Measurements from ENCODE around the gene SMKR1.

The SMKR1 gene

GRCh38 chr7:129489491-129489890 lies 12.8 kb upstream of the SMKR1 start:
- DNase-seq = peak; percentile 87

DNA sequence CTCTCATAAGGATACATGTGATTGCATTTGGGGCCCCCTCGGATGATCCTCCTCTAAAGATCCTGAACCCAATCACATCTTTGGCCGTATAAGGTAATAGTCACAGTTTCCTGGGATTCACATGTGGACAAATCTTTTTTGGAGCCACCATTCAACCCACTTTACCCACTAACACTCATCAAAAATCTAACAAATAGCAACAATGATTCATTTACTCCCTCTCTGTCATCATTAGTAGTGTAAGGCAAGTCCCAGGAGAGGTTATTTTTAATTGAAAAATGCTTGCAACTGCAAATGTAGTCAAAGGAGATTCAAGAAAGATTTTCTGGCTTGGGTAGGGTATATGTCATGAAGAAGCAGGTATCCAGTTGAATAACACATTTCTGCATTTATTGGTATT lies 9.9 kb upstream of the SMKR1 start:
- DNase-seq = peak; percentile 11

GRCh38 chr7:129493555-129493954 lies 8.8 kb upstream of the SMKR1 start:
- peak; percentile 18 for DNase-seq

- DNase-seq = peak; percentile 75
Observed at GRCh38 chr7:129494041-129494440, 8.3 kb upstream of the SMKR1 start.

DNA sequence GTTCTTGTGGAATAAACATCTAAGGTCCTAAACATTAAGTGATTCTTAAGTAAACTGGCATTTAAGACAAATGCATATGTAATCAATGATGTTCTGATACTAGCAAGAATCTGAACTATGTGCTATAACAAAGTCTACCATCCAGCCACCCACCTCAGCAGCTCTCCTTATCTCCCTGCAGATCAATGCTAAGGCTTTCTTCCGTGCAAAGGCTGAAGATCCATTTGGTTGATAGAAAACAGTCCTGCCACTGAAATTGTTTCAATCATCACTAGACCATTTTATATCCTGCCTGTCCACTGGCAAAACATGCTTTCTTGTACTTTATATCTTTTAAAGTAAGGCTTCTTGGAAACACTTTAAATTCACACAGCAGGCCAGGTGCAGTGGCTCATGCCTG lies 6.3 kb upstream of the SMKR1 start:
- no peak for DNase-seq

GRCh38 chr7:129496653-129497052 lies 5.7 kb upstream of the SMKR1 start:
- DNase-seq = no peak

- no peak for DNase-seq
Observed at GRCh38 chr7:129497156-129497555, 5.2 kb upstream of the SMKR1 start.

DNA sequence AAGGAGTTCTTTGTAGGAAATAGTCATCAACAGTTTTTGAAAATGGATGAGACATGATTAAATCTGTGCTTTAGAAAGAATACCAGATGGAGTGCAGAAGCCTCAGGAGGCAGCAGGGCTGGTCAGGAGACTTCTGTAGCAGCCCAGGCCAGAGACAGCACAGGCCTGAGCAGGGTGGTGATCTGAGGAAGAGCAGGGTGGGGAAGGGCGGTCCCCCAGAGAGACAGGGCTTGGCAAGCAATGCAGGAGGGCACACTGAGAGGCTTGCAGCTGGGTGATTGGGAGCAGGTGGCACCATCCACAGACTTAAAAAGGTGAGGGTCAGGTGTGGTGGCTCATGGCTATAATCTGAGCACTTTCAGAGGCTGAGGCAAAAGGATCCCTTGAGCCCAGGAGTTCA lies 4.3 kb upstream of the SMKR1 start:
- DNase-seq = no peak

DNA sequence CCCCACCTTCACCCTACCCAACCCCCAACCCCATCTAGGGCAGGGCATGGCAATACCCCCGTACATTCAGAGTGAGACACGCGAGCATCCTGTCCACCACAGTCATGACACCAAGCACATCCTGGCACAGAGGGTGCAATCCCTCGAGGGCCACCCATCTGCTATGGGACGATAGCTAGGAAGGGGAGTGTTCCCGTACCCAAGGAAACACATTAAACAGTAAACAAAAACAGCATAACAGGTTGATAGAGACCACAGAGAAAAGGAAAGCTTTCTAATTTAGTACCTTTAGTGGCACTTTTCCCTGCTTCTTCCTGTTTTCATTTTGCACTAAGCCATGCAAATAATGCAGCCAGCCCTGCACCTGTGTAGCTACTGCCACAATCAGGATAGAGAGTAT lies 2.3 kb upstream of the SMKR1 start:
- DNase-seq = no peak

DNA sequence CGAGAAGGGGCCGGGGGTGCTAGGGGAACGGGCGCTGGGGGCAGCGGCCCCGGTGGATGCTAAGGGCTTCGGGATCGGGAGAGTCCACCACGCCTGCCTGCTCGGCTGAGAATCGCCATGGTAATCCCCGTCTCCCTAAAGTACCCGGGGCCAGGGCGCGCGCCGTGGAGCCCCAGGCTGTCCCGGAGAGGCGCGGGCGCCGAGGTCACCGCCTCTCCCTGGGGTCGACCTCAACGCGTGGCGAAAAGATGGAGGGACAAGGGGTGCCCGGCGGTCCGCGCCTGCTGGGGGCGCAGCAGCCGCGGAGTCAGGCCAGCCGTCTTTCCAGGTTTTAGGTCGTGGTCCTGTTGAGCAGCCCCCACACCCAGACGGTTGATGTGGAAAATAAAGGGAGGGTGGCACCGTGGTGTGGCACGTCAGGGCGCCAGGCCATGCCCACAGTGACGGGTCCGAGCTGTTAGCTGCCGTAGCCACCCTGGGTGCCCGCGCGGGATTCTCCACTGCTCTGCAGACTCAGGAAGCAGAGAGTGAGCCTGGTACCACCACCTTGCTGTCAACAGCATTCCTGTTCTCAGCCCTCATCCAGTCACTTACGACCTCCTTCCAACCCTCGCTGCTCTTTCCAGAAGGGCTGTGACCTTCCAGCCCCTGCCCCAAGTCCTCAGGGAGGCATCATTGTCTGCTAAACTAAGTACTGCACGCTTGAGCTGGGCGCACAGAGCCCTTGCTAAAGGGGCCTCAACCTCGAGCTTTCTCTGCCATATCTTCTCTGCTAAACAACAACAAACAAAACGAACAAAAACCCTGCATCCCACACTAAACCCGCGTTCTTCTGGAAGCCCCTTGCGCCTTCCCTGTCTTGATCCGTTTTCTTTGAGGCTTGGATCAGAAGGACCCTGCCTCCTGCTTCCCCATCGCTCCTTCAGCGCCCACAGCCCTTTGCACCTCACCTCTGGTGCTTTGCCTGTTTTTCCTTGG lies 666 bp downstream of the SMKR1 start:
- DNase-seq = no peak

DNA sequence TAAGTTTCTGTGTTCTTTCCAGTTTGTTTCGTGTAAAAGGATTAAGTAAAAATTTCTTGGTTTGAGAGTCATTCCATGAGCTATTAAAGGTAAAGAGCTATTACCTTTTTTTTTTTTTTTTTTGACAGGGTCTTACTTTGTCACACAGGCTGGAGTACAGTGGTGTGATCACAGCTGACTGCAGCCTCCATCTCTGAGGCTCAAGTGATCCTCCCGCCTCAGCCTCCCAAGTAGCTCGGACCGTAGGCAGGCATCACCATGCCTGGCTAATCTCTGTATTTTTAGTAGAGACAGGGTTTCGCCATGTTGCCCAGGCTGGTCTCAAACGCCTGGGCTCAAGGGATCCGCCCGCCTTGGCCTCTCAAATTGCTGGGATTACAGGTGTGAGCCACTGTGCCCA lies 1.4 kb downstream of the SMKR1 start:
- DNase-seq = no peak

- DNase-seq = no peak
Observed at GRCh38 chr7:129512192-129512591, 9.9 kb downstream of the SMKR1 start.

DNA sequence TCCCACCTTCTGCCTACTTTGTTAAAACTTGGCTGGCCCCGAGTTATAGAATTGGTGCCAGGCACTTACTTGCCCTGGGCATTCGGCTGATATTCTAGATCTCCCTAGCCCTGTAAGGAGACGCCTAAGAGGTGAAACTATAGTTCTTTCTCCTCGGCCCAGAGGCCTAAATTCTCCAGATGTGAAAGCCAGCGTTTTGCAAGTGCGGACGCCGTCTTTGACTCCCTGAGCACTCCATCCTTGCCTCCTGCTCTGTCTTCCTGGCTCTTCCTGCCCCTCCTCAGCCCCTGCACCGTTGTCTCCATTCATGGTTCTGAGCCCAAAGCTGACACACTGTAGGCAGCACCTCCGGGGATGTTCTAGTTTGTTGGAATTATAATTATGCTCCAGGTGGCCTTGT lies 11.2 kb downstream of the SMKR1 start:
- DNase-seq = no peak

GRCh38 chr7:129514683-129515082 lies 12.4 kb downstream of the SMKR1 start:
- DNase-seq = peak; percentile 56

DNA sequence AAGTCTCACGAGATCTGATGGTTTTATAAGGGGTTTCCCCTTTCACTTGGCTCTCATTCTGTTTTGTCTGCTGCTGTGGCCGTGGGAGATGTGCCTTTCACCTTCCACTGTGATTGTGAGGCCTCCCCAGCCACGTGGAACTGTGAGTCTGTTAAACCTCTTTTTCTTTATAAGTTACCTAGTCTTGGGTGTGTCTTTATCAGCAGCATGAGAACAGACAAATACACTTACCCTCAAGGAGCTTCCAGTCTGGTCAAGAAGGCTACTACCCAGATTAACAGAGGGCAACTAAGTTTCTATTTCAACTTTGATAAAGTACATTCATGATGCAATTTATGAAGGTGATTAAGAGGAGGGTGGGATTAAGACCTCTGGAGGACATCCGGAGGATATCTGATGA lies 13.1 kb downstream of the SMKR1 start:
- DNase-seq = no peak

GRCh38 chr7:129517931-129518330 lies 15.6 kb downstream of the SMKR1 start:
- no peak for DNase-seq

DNA sequence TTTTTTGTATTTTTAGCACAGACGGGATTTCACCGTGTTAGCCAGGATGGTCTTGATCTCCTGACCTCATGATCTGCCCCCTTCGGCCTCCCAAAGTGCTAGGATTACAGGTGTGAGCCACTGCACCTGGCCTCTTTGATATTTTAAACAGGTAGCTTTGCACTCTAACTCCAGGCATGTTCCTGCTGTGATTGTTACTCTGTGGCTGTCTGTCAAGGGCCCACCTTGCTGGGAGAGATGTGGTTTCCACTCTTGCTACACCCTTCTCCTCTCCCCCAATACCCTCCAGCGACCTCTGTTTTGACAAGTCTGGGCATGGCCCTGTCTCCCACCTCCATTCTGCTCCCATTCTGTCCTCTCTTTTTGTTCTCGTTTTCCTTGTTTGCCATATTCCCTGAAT lies 17.1 kb downstream of the SMKR1 start:
- no peak for DNase-seq

DNA sequence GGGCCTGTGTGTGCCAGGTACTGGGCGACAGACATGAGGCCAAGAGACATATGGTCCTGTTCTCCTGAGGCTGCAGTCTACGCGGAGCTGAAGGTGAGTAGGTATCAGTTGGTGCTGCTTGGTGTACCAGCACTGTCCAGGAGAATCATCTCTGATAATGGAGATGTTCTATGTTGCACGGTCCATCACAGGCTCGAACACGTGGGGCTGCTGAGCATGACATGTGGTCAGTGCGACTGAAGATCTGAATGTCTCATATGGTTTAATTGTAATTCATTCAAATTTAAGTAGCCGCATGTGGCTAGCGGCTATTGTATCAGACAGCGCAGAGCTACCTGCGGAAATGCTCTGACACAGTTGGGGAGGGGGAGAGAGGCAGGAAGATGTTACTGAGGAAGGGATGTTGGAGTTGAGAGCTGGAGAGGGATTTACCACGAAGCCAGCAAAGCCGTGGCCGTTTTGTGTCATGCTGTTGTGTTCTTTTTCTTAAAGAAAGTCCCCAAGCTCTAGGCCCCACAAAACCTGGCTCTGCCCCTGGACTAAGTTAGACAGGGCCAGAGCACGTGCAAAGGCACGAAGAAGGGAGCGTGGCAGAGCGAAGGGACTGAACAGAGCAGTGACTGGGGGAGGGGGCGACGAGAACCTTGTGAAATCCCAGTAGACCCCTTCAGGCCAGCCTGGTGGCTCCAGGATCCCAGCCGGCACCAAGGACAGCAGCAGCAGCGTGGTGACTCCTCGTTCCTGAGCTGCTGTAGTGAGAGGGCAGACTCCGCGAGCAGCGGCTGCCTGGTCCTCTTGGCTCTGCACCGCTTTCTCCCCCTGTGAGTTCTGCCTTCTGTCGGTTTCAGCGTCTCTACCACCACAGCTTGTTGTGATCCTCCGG lies 20.0 kb downstream of the SMKR1 start:
- DNase-seq = no peak

- no peak for DNase-seq
Observed at GRCh38 chr7:129522971-129523340, 20.6 kb downstream of the SMKR1 start.

DNA sequence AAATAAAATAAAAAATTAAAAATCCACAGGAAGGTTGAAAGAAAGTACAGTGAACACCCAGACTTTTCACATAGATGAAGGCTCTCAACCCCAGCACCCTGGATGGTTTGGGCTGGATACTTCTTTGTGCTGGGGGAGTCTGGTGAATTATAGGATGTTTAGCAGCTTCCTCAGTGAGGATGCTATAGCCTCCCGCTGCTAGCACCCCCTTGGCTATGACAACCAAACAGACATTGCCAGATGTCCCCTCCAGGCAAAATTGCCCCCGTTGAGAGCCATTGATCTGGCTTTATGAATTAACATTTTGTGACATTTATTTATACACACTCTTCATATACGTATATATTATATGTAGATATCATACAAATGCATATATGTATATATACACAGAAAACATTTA lies 21.6 kb downstream of the SMKR1 start:
- no peak for DNase-seq

- DNase-seq = peak; percentile 78
Observed at GRCh38 chr7:129524405-129524804, 22.1 kb downstream of the SMKR1 start.

DNA sequence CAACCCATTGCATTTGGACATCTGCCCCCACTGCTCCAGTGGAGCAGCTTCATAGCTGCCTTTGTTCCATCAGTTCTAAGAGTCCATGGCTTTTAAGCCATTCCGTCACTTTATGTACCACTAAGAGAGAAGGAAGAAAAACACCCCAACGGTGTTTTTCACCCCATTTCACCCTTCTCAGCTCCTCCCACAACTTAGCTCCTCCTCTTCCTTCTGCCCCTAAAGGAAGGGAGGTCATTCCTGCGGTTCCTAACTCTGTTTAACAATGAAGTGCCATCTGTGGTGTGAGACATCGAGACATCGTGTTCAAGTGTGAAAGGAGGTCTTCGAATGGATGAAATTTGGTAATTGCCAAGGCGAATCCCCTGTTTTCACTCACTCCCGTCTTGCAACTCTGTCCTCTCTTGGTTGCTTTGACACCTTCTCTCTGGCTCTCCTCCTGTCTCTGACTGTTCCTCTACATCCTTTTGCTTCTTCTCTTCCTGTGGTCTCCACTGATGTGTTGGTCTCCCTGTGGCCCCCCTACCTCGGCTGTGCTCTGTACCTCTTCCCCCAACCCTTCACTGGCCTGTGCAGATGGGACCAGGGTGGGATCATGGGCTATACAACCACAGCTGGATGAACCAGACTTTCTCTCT lies 23.0 kb downstream of the SMKR1 start:
- no peak for DNase-seq

GRCh38 chr7:129529643-129530042 lies 27.3 kb downstream of the SMKR1 start:
- DNase-seq = no peak
